Upper lobe of left lung (tissue), 4 donors: ENCODE results near the gene CXCR6.

Experiments
- CTCF ChIP-seq, 6 experiments: fragments of 450-650 bp in 4 of 6; fragments of 200-600 bp in 2 of 6; sonication (generic) in 2 of 6; IDR thresholded peaks; one replicate each; pipeline ENCODE4 v1.5.1; 2016 to 2019; ENCODE audit warnings: antibody characterized with exemption in 6 of 6
- EP300 ChIP-seq, 4 donors: sonication (generic); formaldehyde crosslinking; IDR thresholded peaks; one replicate each; pipeline ENCODE4 v1.5.1; 2017; ENCODE audit warnings: antibody characterized with exemption in 4 of 4, control low read depth in 2 of 4
- POLR2A ChIP-seq, 4 donors: fragments of 450-650 bp; IDR thresholded peaks; one replicate each; pipeline ENCODE4 v1.5.1; 2016 to 2017; ENCODE audit warnings: antibody characterized with exemption in 4 of 4, mild to moderate bottlenecking in 2 of 4
- POLR2AphosphoS5 ChIP-seq, 2 donors: sonication (generic); formaldehyde crosslinking; IDR thresholded peaks; one replicate each; pipeline ENCODE4 v1.5.1; 2017; ENCODE audit warnings: antibody characterized with exemption in 2 of 2

- TF ChIP-seq POLR2A (IDR thresholded peaks at IDR 0.05) (no peak), CTCF (IDR thresholded peaks at IDR 0.05) (no peak), EP300 (IDR thresholded peaks at IDR 0.05) (no peak), POLR2AphosphoS5 (IDR thresholded peaks at IDR 0.05) (no peak)
These were observed 14.3 kb downstream of the CXCR6 start for GRCh38 chr3:45957586-45957985.
